NCI-H345 (cell line): ENCODE measurements around the gene UNC50.
"Not testable (repeated sequence)": the region's sequence is repeated elsewhere in the genome, so short reads cannot be mapped to it uniquely, and the experiment has no call there.

Experiments used
- DNase-seq: peaks from one replicate; lab custom pipeline; 2025; lab: John Stamatoyannopoulos, UW

UNC50 gene

GRCh38 chr2:98576666-98577312 lies 31.6 kb upstream of the UNC50 start:
- no peak for DNase-seq

GRCh38 chr2:98577313-98577712 lies 31.1 kb upstream of the UNC50 start:
- no peak for DNase-seq

GRCh38 chr2:98578231-98578630 lies 30.2 kb upstream of the UNC50 start:
- DNase-seq: no peak

GRCh38 chr2:98579926-98580325 lies 28.5 kb upstream of the UNC50 start:
- no peak for DNase-seq

GRCh38 chr2:98580656-98581284 lies 27.6 kb upstream of the UNC50 start:
- DNase-seq: no peak

- DNase-seq: no peak
Observed at GRCh38 chr2:98582523-98582922, 25.9 kb upstream of the UNC50 start.

GRCh38 chr2:98583276-98583675 lies 25.1 kb upstream of the UNC50 start:
- DNase-seq: no peak

GRCh38 chr2:98583816-98584618 lies 24.4 kb upstream of the UNC50 start:
- DNase-seq: no peak

- no peak for DNase-seq
Observed at GRCh38 chr2:98585386-98585785, 23.0 kb upstream of the UNC50 start.

- no peak for DNase-seq
Observed at GRCh38 chr2:98586551-98587140, 21.7 kb upstream of the UNC50 start.

GRCh38 chr2:98588880-98589431 lies 19.4 kb upstream of the UNC50 start:
- no peak for DNase-seq

- DNase-seq: no peak
Observed at GRCh38 chr2:98589489-98589888, 18.9 kb upstream of the UNC50 start.

GRCh38 chr2:98592565-98592964 lies 15.8 kb upstream of the UNC50 start:
- no peak for DNase-seq

GRCh38 chr2:98594665-98595064 lies 13.7 kb upstream of the UNC50 start:
- DNase-seq: not testable (repeated sequence)

GRCh38 chr2:98598781-98599428 lies 9.5 kb upstream of the UNC50 start:
- DNase-seq: no peak

GRCh38 chr2:98601532-98602132 lies 6.8 kb upstream of the UNC50 start:
- DNase-seq: no peak

- peak; percentile 68 for DNase-seq
Observed at GRCh38 chr2:98604547-98604946, 3.8 kb upstream of the UNC50 start.

- no peak for DNase-seq
Observed at GRCh38 chr2:98605076-98605475, 3.3 kb upstream of the UNC50 start.

GRCh38 chr2:98606431-98606830 lies 2.0 kb upstream of the UNC50 start:
- no peak for DNase-seq

GRCh38 chr2:98607104-98607503 lies 1.3 kb upstream of the UNC50 start:
- no peak for DNase-seq

GRCh38 chr2:98607741-98608115 lies 661 bp upstream of the UNC50 start:
- DNase-seq: no peak
